ENCODE data around the gene KIF17.

- TF ChIP-seq POLR2AphosphoS5 (IDR thresholded peaks at IDR 0.05): no peak
- no peak for TF ChIP-seq TAF1 (IDR thresholded peaks at IDR 0.05; ENCODE audit: low read depth)
- TF ChIP-seq, protein P1, sequence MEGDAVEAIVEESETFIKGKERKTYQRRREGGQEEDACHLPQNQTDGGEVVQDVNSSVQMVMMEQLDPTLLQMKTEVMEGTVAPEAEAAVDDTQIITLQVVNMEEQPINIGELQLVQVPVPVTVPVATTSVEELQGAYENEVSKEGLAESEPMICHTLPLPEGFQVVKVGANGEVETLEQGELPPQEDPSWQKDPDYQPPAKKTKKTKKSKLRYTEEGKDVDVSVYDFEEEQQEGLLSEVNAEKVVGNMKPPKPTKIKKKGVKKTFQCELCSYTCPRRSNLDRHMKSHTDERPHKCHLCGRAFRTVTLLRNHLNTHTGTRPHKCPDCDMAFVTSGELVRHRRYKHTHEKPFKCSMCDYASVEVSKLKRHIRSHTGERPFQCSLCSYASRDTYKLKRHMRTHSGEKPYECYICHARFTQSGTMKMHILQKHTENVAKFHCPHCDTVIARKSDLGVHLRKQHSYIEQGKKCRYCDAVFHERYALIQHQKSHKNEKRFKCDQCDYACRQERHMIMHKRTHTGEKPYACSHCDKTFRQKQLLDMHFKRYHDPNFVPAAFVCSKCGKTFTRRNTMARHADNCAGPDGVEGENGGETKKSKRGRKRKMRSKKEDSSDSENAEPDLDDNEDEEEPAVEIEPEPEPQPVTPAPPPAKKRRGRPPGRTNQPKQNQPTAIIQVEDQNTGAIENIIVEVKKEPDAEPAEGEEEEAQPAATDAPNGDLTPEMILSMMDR (IDR thresholded peaks at IDR 0.05; ENCODE audit: poor library complexity, severe bottlenecking): no peak
- no peak for TF ChIP-seq EZH2 (IDR thresholded peaks at IDR 0.05; ENCODE audit: borderline replicate concordance, insufficient read depth, low read length, poor library complexity, severe bottlenecking)
- no peak for TF ChIP-seq MXI1 (conservative IDR thresholded peaks at IDR 0.05; ENCODE audit: poor library complexity, severe bottlenecking)
- TF ChIP-seq, protein P2, sequence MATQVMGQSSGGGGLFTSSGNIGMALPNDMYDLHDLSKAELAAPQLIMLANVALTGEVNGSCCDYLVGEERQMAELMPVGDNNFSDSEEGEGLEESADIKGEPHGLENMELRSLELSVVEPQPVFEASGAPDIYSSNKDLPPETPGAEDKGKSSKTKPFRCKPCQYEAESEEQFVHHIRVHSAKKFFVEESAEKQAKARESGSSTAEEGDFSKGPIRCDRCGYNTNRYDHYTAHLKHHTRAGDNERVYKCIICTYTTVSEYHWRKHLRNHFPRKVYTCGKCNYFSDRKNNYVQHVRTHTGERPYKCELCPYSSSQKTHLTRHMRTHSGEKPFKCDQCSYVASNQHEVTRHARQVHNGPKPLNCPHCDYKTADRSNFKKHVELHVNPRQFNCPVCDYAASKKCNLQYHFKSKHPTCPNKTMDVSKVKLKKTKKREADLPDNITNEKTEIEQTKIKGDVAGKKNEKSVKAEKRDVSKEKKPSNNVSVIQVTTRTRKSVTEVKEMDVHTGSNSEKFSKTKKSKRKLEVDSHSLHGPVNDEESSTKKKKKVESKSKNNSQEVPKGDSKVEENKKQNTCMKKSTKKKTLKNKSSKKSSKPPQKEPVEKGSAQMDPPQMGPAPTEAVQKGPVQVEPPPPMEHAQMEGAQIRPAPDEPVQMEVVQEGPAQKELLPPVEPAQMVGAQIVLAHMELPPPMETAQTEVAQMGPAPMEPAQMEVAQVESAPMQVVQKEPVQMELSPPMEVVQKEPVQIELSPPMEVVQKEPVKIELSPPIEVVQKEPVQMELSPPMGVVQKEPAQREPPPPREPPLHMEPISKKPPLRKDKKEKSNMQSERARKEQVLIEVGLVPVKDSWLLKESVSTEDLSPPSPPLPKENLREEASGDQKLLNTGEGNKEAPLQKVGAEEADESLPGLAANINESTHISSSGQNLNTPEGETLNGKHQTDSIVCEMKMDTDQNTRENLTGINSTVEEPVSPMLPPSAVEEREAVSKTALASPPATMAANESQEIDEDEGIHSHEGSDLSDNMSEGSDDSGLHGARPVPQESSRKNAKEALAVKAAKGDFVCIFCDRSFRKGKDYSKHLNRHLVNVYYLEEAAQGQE (IDR thresholded peaks at IDR 0.05; ENCODE audit: borderline replicate concordance): no peak
Observed at GRCh38 chr1:20726118-20726911, 8.5 kb upstream of the KIF17 start.

Data from neural cell (in vitro differentiated cells).